Prostate gland (tissue), 2 donors: ENCODE results near the gene PRDM16. TPM values are rescaled to one million over a fixed set of nuclear protein-coding genes. Genes with fewer than 3 reads are reported as not detected.
A peak's percentile ranks its signal among the peaks of the same experiment; 100 is the strongest.

Source experiments
- DNase-seq: peaks from one replicate; pipeline ENCODE4 v3.0.0-alpha.2; 2019; ENCODE audit warnings: low spot score
- H3K27ac ChIP-seq, 2 donors: fragments of 200-600 bp; sonication (generic); 2 replicates each; pipeline ENCODE4 v1.5.1; 2017 to 2019
- H3K27me3 ChIP-seq: fragments of 200-600 bp; sonication (generic); replicated peaks from 2 replicates; pipeline ENCODE4 v1.5.1; 2019; ENCODE audit not compliant: insufficient read depth
- H3K36me3 ChIP-seq, 2 donors: fragments of 200-600 bp; sonication (generic); 1 replicate in 1 of 2; 2 replicates in 1 of 2; pipeline versions ENCODE4 v1.5.1 to v1.8.1; 2017 to 2019
- H3K4me1 ChIP-seq: fragments of 200-600 bp; sonication (generic); replicated peaks from 2 replicates; pipeline ENCODE4 v1.5.1; 2019
- H3K4me3 ChIP-seq, 2 donors: fragments of 200-600 bp; sonication (generic); 2 replicates each; pipeline ENCODE4 v1.5.1; 2017 to 2019
- H3K9me3 ChIP-seq: fragments of 200-600 bp; sonication (generic); 2 replicates; pipeline ENCODE4 v1.5.1; 2017
- CTCF ChIP-seq, 4 experiments: fragments of 200-600 bp in 2 of 4; fragments of 450-650 bp in 2 of 4; sonication (generic) in 2 of 4; IDR thresholded peaks; 1 replicate in 3 of 4; 2 replicates in 1 of 4; pipeline ENCODE4 v1.5.1; 2016 to 2019; ENCODE audit warnings: antibody characterized with exemption in 4 of 4, mild to moderate bottlenecking in 2 of 4, moderate library complexity in 2 of 4
- POLR2A ChIP-seq: fragments of 450-650 bp; IDR thresholded peaks from one replicate; pipeline ENCODE4 v1.6.1; 2016; ENCODE audit warnings: antibody characterized with exemption, mild to moderate bottlenecking
- POLR2AphosphoS5 ChIP-seq: sonication (generic); formaldehyde crosslinking; IDR thresholded peaks from one replicate; pipeline ENCODE4 v1.6.1; 2017; ENCODE audit warnings: antibody characterized with exemption
- WGBS: methylation state at CpG from one replicate; pipeline ENCODE4 v1.1.5; 2018; 5-methylcytosine and 5-hydroxymethylcytosine counted together
- intact Hi-C: fragments of 100-400 bp; cut with DNase I; formaldehyde crosslinking; loops from one replicate; pipeline ENCODE4 v1.14.2; 2022
- total RNA-seq, 2 donors: library from RNA; depleted of rRNA; stranded (reverse); fragments of >200 nt; gene quantifications; one replicate each; pipeline ENCODE4 v1.1.0, GENCODE V29; 2016

PRDM16 gene
- total RNA-seq, 2 donors from 2014 or later, result 0.23 to 6.5 TPM

- 85% methylated on average over 6 of the region's 8 CpGs for WGBS
These were observed 212.7 kb downstream of the PRDM16 start for GRCh38 chr1:3281735-3282134.

GRCh38 chr1:3282186-3282585, 213.2 kb downstream of the PRDM16 start:
- Histone ChIP-seq H3K4me3 (no peak overlapping the region), H3K27me3 (peaks cover 14% of the 10 kb centered on the region), H3K36me3 (no peaks in the 10 kb centered on the region), H3K27ac (no peak overlapping the region), H3K4me1 (no peaks in the 10 kb centered on the region), H3K9me3 (no peaks in the 10 kb centered on the region)
- TF ChIP-seq POLR2A, result no peak
- no peak for TF ChIP-seq CTCF (IDR thresholded peaks at IDR 0.05)
- TF ChIP-seq POLR2AphosphoS5, result no peak
- no peak for DNase-seq
- intact Hi-C loops, result loop anchor here (5.0 to 10.0 kb wide), 4 partner anchors 133 to 405 kb away; partner anchors contain the start of gene PRDM16
- WGBS, result 84% methylated on average over 9 of the region's 9 CpGs

More at GRCh38 chr1:3281735-3282134, 212.7 kb downstream of the PRDM16 start:
- intact Hi-C loops, result loop anchor here (5.0 to 10.0 kb wide), 4 partner anchors 133 to 404 kb away; partner anchors contain the start of gene PRDM16
- no peak overlapping the region for H3K27ac ChIP-seq
- H3K4me3 ChIP-seq, result no peak overlapping the region
- no peaks in the 10 kb centered on the region for H3K36me3 ChIP-seq
- H3K4me1 ChIP-seq, result no peaks in the 10 kb centered on the region
- peaks cover 14% of the 10 kb centered on the region for H3K27me3 ChIP-seq
- TF ChIP-seq POLR2A (no peak), POLR2AphosphoS5 (no peak), CTCF (IDR thresholded peaks at IDR 0.05) (no peak)
- no peak for DNase-seq
- no peaks in the 10 kb centered on the region for H3K9me3 ChIP-seq

GRCh38 chr1:3282656-3283430, 213.8 kb downstream of the PRDM16 start:
- no peak overlapping the region for H3K4me3 ChIP-seq
- no peaks in the 10 kb centered on the region for H3K4me1 ChIP-seq
- 87% methylated on average over 24 of the region's 24 CpGs for WGBS
- no peaks in the 10 kb centered on the region for H3K36me3 ChIP-seq
- intact Hi-C loops, result loop anchor here (5.0 to 10.0 kb wide), 4 partner anchors 132 to 406 kb away; partner anchors contain the start of gene PRDM16
- DNase-seq, result no peak
- TF ChIP-seq CTCF (IDR thresholded peaks at IDR 0.05), result no peak
- TF ChIP-seq POLR2AphosphoS5, result no peak
- no peak for TF ChIP-seq POLR2A
- H3K27ac ChIP-seq, result no peak overlapping the region
- H3K27me3 ChIP-seq, result peaks cover 14% of the 10 kb centered on the region
- H3K9me3 ChIP-seq, result no peaks in the 10 kb centered on the region

GRCh38 chr1:3283849-3284248, 214.8 kb downstream of the PRDM16 start:
- Histone ChIP-seq H3K9me3 (no peaks in the 10 kb centered on the region), H3K27me3 (peaks cover 16% of the 10 kb centered on the region), H3K27ac (no peak overlapping the region), H3K36me3 (no peaks in the 10 kb centered on the region), H3K4me1 (no peaks in the 10 kb centered on the region), H3K4me3 (no peak overlapping the region)
- peak; percentile 23 for DNase-seq
- TF ChIP-seq POLR2AphosphoS5 (no peak), CTCF (IDR thresholded peaks at IDR 0.05) (peak; percentile 45 to 81 (median 64))
- 15% methylated on average over 22 of the region's 22 CpGs for WGBS
- intact Hi-C loops, result loop anchor here (5.0 to 10.0 kb wide), 4 partner anchors 131 to 407 kb away; partner anchors contain the start of gene PRDM16
